HL-60/S4 (cell line): Measurements from ENCODE around the gene BFAR.
"Not testable (repeated sequence)": the region's sequence is repeated elsewhere in the genome, so short reads cannot be mapped to it uniquely, and the experiment has no call there.

Source experiments
- in situ Hi-C: fragments of 300-500 bp; cut with MboI; formaldehyde crosslinking; loops from 2 replicates; pipeline ENCODE4 v1.14.3; 2022; ENCODE audit warnings: low sequenced_read_pairs

BFAR gene

GRCh38 chr16:14635395-14636165 is 2.8 kb downstream of the BFAR start:
- in situ Hi-C loops: no loop called here

GRCh38 chr16:14636179-14636950 is 3.6 kb downstream of the BFAR start:
- in situ Hi-C loops: not testable (repeated sequence)

- in situ Hi-C loops: not testable (repeated sequence)
Measured at GRCh38 chr16:14636951-14637240, 4.1 kb downstream of the BFAR start.

- in situ Hi-C loops: no loop called here
Measured at GRCh38 chr16:14640538-14640937, 7.8 kb downstream of the BFAR start.

- in situ Hi-C loops: no loop called here
Measured at GRCh38 chr16:14641206-14641605, 8.5 kb downstream of the BFAR start.

- in situ Hi-C loops: no loop called here
Measured at GRCh38 chr16:14641926-14642325, 9.2 kb downstream of the BFAR start.

- in situ Hi-C loops: no loop called here
Measured at GRCh38 chr16:14649816-14650215, 17.1 kb downstream of the BFAR start.

GRCh38 chr16:14650629-14651028 is 17.9 kb downstream of the BFAR start:
- in situ Hi-C loops: no loop called here

- in situ Hi-C loops: no loop called here
Measured at GRCh38 chr16:14652726-14653125, 20.0 kb downstream of the BFAR start.

GRCh38 chr16:14658063-14658462 is 25.3 kb downstream of the BFAR start:
- in situ Hi-C loops: no loop called here

- in situ Hi-C loops: no loop called here
Measured at GRCh38 chr16:14667347-14668266, 34.9 kb downstream of the BFAR start.

- in situ Hi-C loops: no loop called here
Measured at GRCh38 chr16:14668556-14669223, 35.9 kb downstream of the BFAR start.

GRCh38 chr16:14669776-14670175 is 37.0 kb downstream of the BFAR start:
- in situ Hi-C loops: no loop called here

- in situ Hi-C loops: no loop called here
Measured at GRCh38 chr16:14672403-14672971, 39.7 kb downstream of the BFAR start.

- in situ Hi-C loops: no loop called here
Measured at GRCh38 chr16:14676633-14677032, 43.9 kb downstream of the BFAR start.

GRCh38 chr16:14677627-14678026 is 44.9 kb downstream of the BFAR start:
- in situ Hi-C loops: no loop called here

- in situ Hi-C loops: no loop called here
Measured at GRCh38 chr16:14678748-14679497, 46.2 kb downstream of the BFAR start.

GRCh38 chr16:14680396-14680795 is 47.6 kb downstream of the BFAR start:
- in situ Hi-C loops: not testable (repeated sequence)

GRCh38 chr16:14681115-14681514 is 48.4 kb downstream of the BFAR start:
- in situ Hi-C loops: no loop called here

- in situ Hi-C loops: no loop called here
Measured at GRCh38 chr16:14682121-14682520, 49.4 kb downstream of the BFAR start.
